K562 (cell line): ENCODE results near the gene ATXN1. TPM values are rescaled to one million over a fixed set of nuclear protein-coding genes. Genes with fewer than 3 reads are reported as not detected.

Experiments
- BCL6 ChIP-seq: fragments of 250-450 bp; sonication (Bioruptor Pico); IDR thresholded peaks from 2 replicates; pipeline ENCODE4 v1.4.0; 2020
- CBX8 ChIP-seq: fragments of 200-600 bp; sonication (generic); IDR thresholded peaks from 2 replicates; pipeline ENCODE4 v1.6.1; 2012; ENCODE audit warnings: borderline replicate concordance, mixed run types, low read depth, mild to moderate bottlenecking, moderate library complexity, mixed read lengths, low read length, control low read depth, inconsistent platforms; ENCODE audit not compliant: poor library complexity, severe bottlenecking; ENCODE audit errors: extremely low read depth
- HDGF ChIP-seq: fragments of 450-650 bp; IDR thresholded peaks from 2 replicates; pipeline ENCODE4 v1.6.1; 2016
- IRF2 ChIP-seq: sonication (generic); formaldehyde crosslinking; IDR thresholded peaks from 2 replicates; pipeline ENCODE4 v1.8.1; 2022; ENCODE audit warnings: mild to moderate bottlenecking, missing genetic modification reagents
- RNF2 ChIP-seq: sonication (generic); IDR thresholded peaks from 2 replicates; pipeline ENCODE4 v1.6.1; 2016
- ZNF165 ChIP-seq: fragments of 250-450 bp; sonication (Bioruptor Pico); IDR thresholded peaks from 2 replicates; pipeline ENCODE4 v1.4.0; 2020; ENCODE audit warnings: borderline replicate concordance
- ZNF184 ChIP-seq: sonication (generic); formaldehyde crosslinking; IDR thresholded peaks from 2 replicates; pipeline ENCODE4 v1.5.0; 2020; ENCODE audit warnings: missing genetic modification reagents
- ZNF41 ChIP-seq: fragments of 250-450 bp; sonication (Bioruptor Pico); conservative IDR thresholded peaks from 2 replicates; pipeline ENCODE4 v1.4.0; 2020; ENCODE audit warnings: mild to moderate bottlenecking
- polyA plus RNA-seq, 8 experiments: library from polyadenylated mRNA; depleted of rRNA in 4 of 8; stranded (reverse) in 5 of 8; unstranded in 3 of 8; fragments of >200 nt; fragmentation: Nextera tagmentation in 2 of 8; fragmentation: Illumina TruSeq in 1 of 8; extraction: Ambion mirVana in 2 of 8; extraction: Trizol in 1 of 8; gene quantifications; 2 replicates each; pipeline versions ENCODE4 v1.2.1 to v1.2.3, GENCODE V29; 2011 to 2014; ENCODE audit warnings: inconsistent platforms in 1 of 8, missing spikeins in 1 of 8
- total RNA-seq, 7 experiments: library from RNA; depleted of rRNA in 6 of 7; stranded (reverse); fragments of >200 nt in 6 of 7; fragmentation: Illumina TruSeq in 2 of 7; extraction: Trizol in 2 of 7; gene quantifications; 2 replicates each; pipeline versions ENCODE4 v1.2.1 to v1.2.3, GENCODE V29; 2011 to 2021; ENCODE audit warnings: low replicate concordance in 1 of 7
- TF ChIP-seq, protein P1 (sequence below): fragments of 450-650 bp; IDR thresholded peaks from 2 replicates; pipeline ENCODE4 v1.6.1; 2016; ENCODE audit warnings: mild to moderate bottlenecking, moderate library complexity
- TF ChIP-seq, protein P2 (sequence below): sonication (generic); formaldehyde crosslinking; IDR thresholded peaks from 2 replicates; pipeline ENCODE4 v1.8.0; 2023; ENCODE audit warnings: mild to moderate bottlenecking, missing genetic modification reagents

ATXN1 gene
- total and polyA plus RNA-seq, 9 of the 15 experiments (the other 6 are each of a cell fraction or from before 2014, with no cell fraction given) = under 0.01 to 1.2 (median 0.58) TPM

DNA sequence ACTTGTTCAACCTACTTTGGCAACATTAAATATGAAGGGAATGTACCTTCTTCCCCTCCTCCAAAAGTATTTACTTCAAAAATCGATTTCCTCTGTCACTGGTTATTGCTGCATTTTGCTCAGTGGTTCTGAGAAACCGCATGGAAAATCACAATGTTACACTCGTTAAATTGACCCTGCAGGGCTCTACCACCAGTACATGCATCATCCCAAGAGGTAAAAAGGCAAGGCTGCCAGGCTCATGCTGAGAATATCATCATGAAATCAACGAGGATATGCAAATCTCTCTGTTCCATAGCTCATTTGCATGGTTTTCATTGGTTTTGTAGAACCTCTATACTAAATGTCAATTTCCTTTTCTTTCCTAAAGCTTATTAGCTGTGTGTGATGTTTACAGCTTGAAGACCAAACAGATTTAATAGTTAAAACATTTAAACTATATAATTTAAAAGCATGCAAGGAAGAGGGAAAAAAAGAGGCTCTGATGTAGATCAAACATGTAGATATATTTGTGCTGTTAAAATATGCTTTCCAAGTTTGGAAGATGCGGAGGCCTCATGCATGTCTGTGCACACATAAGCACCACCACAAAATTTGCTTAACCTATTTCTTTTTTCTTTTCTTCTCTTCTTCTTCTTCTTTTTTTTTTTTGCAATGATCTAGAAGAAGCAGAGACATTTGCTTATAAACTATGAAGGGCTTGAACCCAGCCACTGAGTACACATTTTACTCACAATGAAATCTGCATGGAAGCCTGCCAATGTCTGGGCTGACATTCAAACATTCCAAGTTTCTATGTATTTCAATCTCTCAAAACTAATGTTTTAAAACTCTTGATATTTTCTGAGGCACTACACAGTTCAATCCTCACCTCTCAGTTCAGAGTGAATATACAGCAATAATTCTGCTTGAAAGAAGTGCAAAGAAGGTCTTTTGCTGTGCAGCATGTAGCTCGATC, 328.9 kb downstream of the ATXN1 start (continued):
- TF ChIP-seq, protein P1, sequence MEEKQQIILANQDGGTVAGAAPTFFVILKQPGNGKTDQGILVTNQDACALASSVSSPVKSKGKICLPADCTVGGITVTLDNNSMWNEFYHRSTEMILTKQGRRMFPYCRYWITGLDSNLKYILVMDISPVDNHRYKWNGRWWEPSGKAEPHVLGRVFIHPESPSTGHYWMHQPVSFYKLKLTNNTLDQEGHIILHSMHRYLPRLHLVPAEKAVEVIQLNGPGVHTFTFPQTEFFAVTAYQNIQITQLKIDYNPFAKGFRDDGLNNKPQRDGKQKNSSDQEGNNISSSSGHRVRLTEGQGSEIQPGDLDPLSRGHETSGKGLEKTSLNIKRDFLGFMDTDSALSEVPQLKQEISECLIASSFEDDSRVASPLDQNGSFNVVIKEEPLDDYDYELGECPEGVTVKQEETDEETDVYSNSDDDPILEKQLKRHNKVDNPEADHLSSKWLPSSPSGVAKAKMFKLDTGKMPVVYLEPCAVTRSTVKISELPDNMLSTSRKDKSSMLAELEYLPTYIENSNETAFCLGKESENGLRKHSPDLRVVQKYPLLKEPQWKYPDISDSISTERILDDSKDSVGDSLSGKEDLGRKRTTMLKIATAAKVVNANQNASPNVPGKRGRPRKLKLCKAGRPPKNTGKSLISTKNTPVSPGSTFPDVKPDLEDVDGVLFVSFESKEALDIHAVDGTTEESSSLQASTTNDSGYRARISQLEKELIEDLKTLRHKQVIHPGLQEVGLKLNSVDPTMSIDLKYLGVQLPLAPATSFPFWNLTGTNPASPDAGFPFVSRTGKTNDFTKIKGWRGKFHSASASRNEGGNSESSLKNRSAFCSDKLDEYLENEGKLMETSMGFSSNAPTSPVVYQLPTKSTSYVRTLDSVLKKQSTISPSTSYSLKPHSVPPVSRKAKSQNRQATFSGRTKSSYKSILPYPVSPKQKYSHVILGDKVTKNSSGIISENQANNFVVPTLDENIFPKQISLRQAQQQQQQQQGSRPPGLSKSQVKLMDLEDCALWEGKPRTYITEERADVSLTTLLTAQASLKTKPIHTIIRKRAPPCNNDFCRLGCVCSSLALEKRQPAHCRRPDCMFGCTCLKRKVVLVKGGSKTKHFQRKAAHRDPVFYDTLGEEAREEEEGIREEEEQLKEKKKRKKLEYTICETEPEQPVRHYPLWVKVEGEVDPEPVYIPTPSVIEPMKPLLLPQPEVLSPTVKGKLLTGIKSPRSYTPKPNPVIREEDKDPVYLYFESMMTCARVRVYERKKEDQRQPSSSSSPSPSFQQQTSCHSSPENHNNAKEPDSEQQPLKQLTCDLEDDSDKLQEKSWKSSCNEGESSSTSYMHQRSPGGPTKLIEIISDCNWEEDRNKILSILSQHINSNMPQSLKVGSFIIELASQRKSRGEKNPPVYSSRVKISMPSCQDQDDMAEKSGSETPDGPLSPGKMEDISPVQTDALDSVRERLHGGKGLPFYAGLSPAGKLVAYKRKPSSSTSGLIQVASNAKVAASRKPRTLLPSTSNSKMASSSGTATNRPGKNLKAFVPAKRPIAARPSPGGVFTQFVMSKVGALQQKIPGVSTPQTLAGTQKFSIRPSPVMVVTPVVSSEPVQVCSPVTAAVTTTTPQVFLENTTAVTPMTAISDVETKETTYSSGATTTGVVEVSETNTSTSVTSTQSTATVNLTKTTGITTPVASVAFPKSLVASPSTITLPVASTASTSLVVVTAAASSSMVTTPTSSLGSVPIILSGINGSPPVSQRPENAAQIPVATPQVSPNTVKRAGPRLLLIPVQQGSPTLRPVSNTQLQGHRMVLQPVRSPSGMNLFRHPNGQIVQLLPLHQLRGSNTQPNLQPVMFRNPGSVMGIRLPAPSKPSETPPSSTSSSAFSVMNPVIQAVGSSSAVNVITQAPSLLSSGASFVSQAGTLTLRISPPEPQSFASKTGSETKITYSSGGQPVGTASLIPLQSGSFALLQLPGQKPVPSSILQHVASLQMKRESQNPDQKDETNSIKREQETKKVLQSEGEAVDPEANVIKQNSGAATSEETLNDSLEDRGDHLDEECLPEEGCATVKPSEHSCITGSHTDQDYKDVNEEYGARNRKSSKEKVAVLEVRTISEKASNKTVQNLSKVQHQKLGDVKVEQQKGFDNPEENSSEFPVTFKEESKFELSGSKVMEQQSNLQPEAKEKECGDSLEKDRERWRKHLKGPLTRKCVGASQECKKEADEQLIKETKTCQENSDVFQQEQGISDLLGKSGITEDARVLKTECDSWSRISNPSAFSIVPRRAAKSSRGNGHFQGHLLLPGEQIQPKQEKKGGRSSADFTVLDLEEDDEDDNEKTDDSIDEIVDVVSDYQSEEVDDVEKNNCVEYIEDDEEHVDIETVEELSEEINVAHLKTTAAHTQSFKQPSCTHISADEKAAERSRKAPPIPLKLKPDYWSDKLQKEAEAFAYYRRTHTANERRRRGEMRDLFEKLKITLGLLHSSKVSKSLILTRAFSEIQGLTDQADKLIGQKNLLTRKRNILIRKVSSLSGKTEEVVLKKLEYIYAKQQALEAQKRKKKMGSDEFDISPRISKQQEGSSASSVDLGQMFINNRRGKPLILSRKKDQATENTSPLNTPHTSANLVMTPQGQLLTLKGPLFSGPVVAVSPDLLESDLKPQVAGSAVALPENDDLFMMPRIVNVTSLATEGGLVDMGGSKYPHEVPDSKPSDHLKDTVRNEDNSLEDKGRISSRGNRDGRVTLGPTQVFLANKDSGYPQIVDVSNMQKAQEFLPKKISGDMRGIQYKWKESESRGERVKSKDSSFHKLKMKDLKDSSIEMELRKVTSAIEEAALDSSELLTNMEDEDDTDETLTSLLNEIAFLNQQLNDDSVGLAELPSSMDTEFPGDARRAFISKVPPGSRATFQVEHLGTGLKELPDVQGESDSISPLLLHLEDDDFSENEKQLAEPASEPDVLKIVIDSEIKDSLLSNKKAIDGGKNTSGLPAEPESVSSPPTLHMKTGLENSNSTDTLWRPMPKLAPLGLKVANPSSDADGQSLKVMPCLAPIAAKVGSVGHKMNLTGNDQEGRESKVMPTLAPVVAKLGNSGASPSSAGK = no peak
- TF ChIP-seq ZNF184 (CRISPR knock-in tag) (no peak), BCL6 (no peak), IRF2 (CRISPR knock-in tag) (no peak), ZNF165 (no peak), CBX8 (no peak), ZNF41 (CRISPR knock-in tag) (no peak), RNF2 (no peak; the same call in 1 of the 2 replicates), HDGF (no peak)
- TF ChIP-seq, protein P2, sequence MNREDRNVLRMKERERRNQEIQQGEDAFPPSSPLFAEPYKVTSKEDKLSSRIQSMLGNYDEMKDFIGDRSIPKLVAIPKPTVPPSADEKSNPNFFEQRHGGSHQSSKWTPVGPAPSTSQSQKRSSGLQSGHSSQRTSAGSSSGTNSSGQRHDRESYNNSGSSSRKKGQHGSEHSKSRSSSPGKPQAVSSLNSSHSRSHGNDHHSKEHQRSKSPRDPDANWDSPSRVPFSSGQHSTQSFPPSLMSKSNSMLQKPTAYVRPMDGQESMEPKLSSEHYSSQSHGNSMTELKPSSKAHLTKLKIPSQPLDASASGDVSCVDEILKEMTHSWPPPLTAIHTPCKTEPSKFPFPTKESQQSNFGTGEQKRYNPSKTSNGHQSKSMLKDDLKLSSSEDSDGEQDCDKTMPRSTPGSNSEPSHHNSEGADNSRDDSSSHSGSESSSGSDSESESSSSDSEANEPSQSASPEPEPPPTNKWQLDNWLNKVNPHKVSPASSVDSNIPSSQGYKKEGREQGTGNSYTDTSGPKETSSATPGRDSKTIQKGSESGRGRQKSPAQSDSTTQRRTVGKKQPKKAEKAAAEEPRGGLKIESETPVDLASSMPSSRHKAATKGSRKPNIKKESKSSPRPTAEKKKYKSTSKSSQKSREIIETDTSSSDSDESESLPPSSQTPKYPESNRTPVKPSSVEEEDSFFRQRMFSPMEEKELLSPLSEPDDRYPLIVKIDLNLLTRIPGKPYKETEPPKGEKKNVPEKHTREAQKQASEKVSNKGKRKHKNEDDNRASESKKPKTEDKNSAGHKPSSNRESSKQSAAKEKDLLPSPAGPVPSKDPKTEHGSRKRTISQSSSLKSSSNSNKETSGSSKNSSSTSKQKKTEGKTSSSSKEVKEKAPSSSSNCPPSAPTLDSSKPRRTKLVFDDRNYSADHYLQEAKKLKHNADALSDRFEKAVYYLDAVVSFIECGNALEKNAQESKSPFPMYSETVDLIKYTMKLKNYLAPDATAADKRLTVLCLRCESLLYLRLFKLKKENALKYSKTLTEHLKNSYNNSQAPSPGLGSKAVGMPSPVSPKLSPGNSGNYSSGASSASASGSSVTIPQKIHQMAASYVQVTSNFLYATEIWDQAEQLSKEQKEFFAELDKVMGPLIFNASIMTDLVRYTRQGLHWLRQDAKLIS (CRISPR knock-in tag) = no peak
